B cell (primary cell): ENCODE results near the gene ZBTB48. TPM values are rescaled to one million over a fixed set of nuclear protein-coding genes. Genes with fewer than 3 reads are reported as not detected.

Source experiments
- ATAC-seq: fragments of 200-7000 bp; cut with Tn5 transposase; one replicate; pipeline ENCODE4 v1.10.0; 2021; ENCODE audit warnings: low read depth, mild to moderate bottlenecking, moderate number of reproducible peaks, moderate library complexity
- CTCF ChIA-PET: fragments of 350-600 bp; sonication (Branson Sonifier 250); formaldehyde crosslinking; loops from one replicate; lab custom pipeline; 2021; ENCODE audit warnings: antibody characterized with exemption, inconsistent platforms; lab: Charles Lee
- POLR2A ChIA-PET: fragments of 350-600 bp; sonication (Branson Sonifier 250); formaldehyde crosslinking; loops from one replicate; lab custom pipeline; 2021; ENCODE audit warnings: antibody characterized with exemption; lab: Charles Lee
- DNase-seq: peaks from one replicate; pipeline ENCODE4 v3.0.0; 2013
- H2AFZ ChIP-seq: 2 replicates; pipeline ENCODE4 v1.6.1; 2012; ENCODE audit warnings: mild to moderate bottlenecking, low read depth, low read length; ENCODE audit not compliant: insufficient read depth, poor library complexity, severe bottlenecking
- H3K27ac ChIP-seq, 2 donors: 1 replicate in 1 of 2; 2 replicates in 1 of 2; pipeline ENCODE4 v1.5.1; 2012 to 2013; ENCODE audit warnings: low read length in 2 of 2, mild to moderate bottlenecking in 2 of 2, moderate library complexity in 1 of 2
- H3K27me3 ChIP-seq, 4 experiments: fragments of 200-600 bp in 1 of 4; sonication (generic) in 1 of 4; replicated peaks in 1 of 4; 1 replicate in 2 of 4; 2 replicates in 2 of 4; pipeline versions ENCODE4 v1.6.1 to v1.7.0; 2013 to 2016; ENCODE audit warnings: low read length in 3 of 4, mild to moderate bottlenecking in 2 of 4, mixed read lengths in 1 of 4, moderate library complexity in 1 of 4; ENCODE audit not compliant: insufficient read depth in 4 of 4, control insufficient read depth in 3 of 4; ENCODE audit errors: control extremely low read depth in 1 of 4
- H3K36me3 ChIP-seq, 2 experiments: replicated peaks in 1 of 2; 1 replicate in 1 of 2; 2 replicates in 1 of 2; pipeline versions ENCODE4 v1.6.1 to v1.7.1; 2013; ENCODE audit warnings: low read length in 1 of 2; ENCODE audit not compliant: insufficient read depth in 2 of 2, control insufficient read depth in 1 of 2; ENCODE audit errors: control extremely low read depth in 1 of 2, extremely low read depth in 1 of 2
- H3K4me1 ChIP-seq, 2 donors: fragments of 200-600 bp in 1 of 2; sonication (generic) in 1 of 2; 1 replicate in 1 of 2; 2 replicates in 1 of 2; pipeline versions ENCODE4 v1.5.1 to v1.6.1; 2013 to 2017; ENCODE audit warnings: low read length in 2 of 2; ENCODE audit not compliant: control insufficient read depth in 2 of 2, insufficient read depth in 2 of 2
- H3K4me2 ChIP-seq: replicated peaks from 2 replicates; pipeline ENCODE3; 2012; ENCODE audit warnings: mild to moderate bottlenecking, low read depth, low read length; ENCODE audit not compliant: poor library complexity, severe bottlenecking
- H3K4me3 ChIP-seq, 5 experiments: fragments of 200-600 bp in 1 of 5; sonication (generic) in 1 of 5; 1 replicate in 3 of 5; 2 replicates in 2 of 5; pipeline versions ENCODE4 v1.5.1 to v1.7.0; 2011 to 2016; ENCODE audit warnings: low read length in 4 of 5, mild to moderate bottlenecking in 4 of 5, low read depth in 2 of 5, control low read depth in 1 of 5, moderate library complexity in 1 of 5; ENCODE audit not compliant: insufficient read depth in 1 of 5; ENCODE audit errors: control extremely low read depth in 1 of 5, extremely low read depth in 1 of 5
- H3K79me2 ChIP-seq: fragments of 200-600 bp; sonication (generic); one replicate; pipeline ENCODE4 v1.6.0; 2016; ENCODE audit warnings: low read length; ENCODE audit not compliant: control insufficient read depth, insufficient read depth
- H3K9ac ChIP-seq: fragments of 200-600 bp; sonication (generic); 2 replicates; pipeline ENCODE4 v1.6.1; 2017; ENCODE audit warnings: mild to moderate bottlenecking, low read length, moderate library complexity
- H3K9me3 ChIP-seq, 3 donors: one replicate each; pipeline versions ENCODE4 v1.6.1 to v1.7.1; 2013; ENCODE audit warnings: low read length in 2 of 3; ENCODE audit not compliant: control insufficient read depth in 2 of 3, insufficient read depth in 1 of 3; ENCODE audit errors: control extremely low read depth in 1 of 3
- H4K20me1 ChIP-seq: 2 replicates; pipeline ENCODE4 v1.6.0; 2012; ENCODE audit warnings: mild to moderate bottlenecking, low read length; ENCODE audit not compliant: insufficient read depth, control insufficient read depth, poor library complexity, severe bottlenecking
- H3K27ac Mint-ChIP-seq: one replicate; pipeline ENCODE4 v1.8.0; 2021; ENCODE audit warnings: mixed read lengths
- H3K27me3 Mint-ChIP-seq: one replicate; pipeline ENCODE4 v1.8.0; 2021; ENCODE audit warnings: mixed read lengths
- H3K4me1 Mint-ChIP-seq: one replicate; pipeline ENCODE4 v1.8.0; 2021; ENCODE audit warnings: mixed read lengths
- H3K4me3 Mint-ChIP-seq: one replicate; pipeline ENCODE4 v1.8.0; 2021; ENCODE audit warnings: mixed read lengths
- H3K9me3 Mint-ChIP-seq: one replicate; pipeline ENCODE4 v1.8.0; 2022; ENCODE audit warnings: mixed read lengths; ENCODE audit not compliant: insufficient read depth
- CTCF ChIP-seq: fragments of 200-600 bp; IDR thresholded peaks from one replicate; pipeline ENCODE4 v1.8.0; 2022; ENCODE audit warnings: antibody characterized with exemption, mild to moderate bottlenecking
- EZH2 ChIP-seq: IDR thresholded peaks from 2 replicates; pipeline ENCODE4 v1.6.1; 2012; ENCODE audit warnings: borderline replicate concordance, low read depth, mild to moderate bottlenecking, moderate library complexity, low read length; ENCODE audit not compliant: insufficient read depth, poor library complexity, severe bottlenecking
- WGBS: methylation state at CpG from one replicate; pipeline ENCODE4 v1.1.5; 2013; ENCODE audit warnings: missing lambda C conversion rate; ENCODE audit not compliant: insufficient coverage; 5-methylcytosine and 5-hydroxymethylcytosine counted together
- intact Hi-C: fragments of 100-400 bp; cut with micrococcal nuclease; formaldehyde crosslinking; loops from one replicate; pipeline ENCODE4 v1.10.0; 2022
- polyA plus RNA-seq: library from polyadenylated mRNA; depleted of rRNA; stranded (reverse); fragments of >200 nt; gene quantifications from 2 replicates; pipeline ENCODE4 v1.2.3, GENCODE V29; 2012
- total RNA-seq, 2 donors: library from RNA; stranded (reverse); fragments of 120-200 nt in 1 of 2; gene quantifications; 1 replicate in 1 of 2; 2 replicates in 1 of 2; pipeline versions ENCODE4 v1.2.3 to v1.2.4, GENCODE V29; 2013 to 2022

The ZBTB48 gene
- total and polyA plus RNA-seq, 2 donors (not counting 1 experiment from before 2014, with no cell fraction given): 65.6 to 100 TPM

- Mint-ChIP-seq H3K27ac (no peak overlapping the region), H3K9me3 (no peaks in the 10 kb centered on the region), H3K4me1 (peaks cover 26% of the 10 kb centered on the region), H3K4me3 (no peak overlapping the region), H3K27me3 (no peaks in the 10 kb centered on the region)
- no peak overlapping the region for H3K4me3 ChIP-seq
- H3K4me1 ChIP-seq: peaks cover 0 to 19% of the 10 kb centered on the region in 2 donors
- no peak for TF ChIP-seq CTCF
- TF ChIP-seq EZH2: no peak
- no peaks in the 10 kb centered on the region for H3K9me3 ChIP-seq
- peaks cover 7 to 47% of the 10 kb centered on the region in 2 experiments for H3K36me3 ChIP-seq
- no peaks in the 10 kb centered on the region for H4K20me1 ChIP-seq
- ChIA-PET CTCF (interaction anchor here (0.7 kb wide), 1 partner anchor 93 kb away, joined by 3 read pairs; no protein-coding TSS in a partner anchor), POLR2A (no interaction called here)
- H2AFZ ChIP-seq: no peak overlapping the region
- H3K79me2 ChIP-seq: no peaks in the 10 kb centered on the region
- DNase-seq (no peak), ATAC-seq (no peak)
- H3K4me2 ChIP-seq: no peak overlapping the region
- no peak overlapping the region for H3K27ac ChIP-seq
- intact Hi-C loops: no loop called here
- H3K9ac ChIP-seq: no peak overlapping the region
- H3K27me3 ChIP-seq: no peaks in the 10 kb centered on the region
- no CpG with 5 or more reads among the region's 3 CpGs for WGBS
Observed at GRCh38 chr1:6544831-6545230, 35.0 kb upstream of the ZBTB48 start.

GRCh38 chr1:6545276-6546112 lies 34.3 kb upstream of the ZBTB48 start:
- Histone ChIP-seq H3K9ac (no peak overlapping the region), H3K27me3 (no peaks in the 10 kb centered on the region), H3K4me1 (peaks cover 0 to 19% of the 10 kb centered on the region in 2 donors), H3K79me2 (no peaks in the 10 kb centered on the region), H3K4me2 (no peak overlapping the region), H3K4me3 (no peak overlapping the region), H2AFZ (no peak overlapping the region), H3K36me3 (peaks cover 7 to 51% of the 10 kb centered on the region in 2 experiments), H3K9me3 (no peaks in the 10 kb centered on the region), H4K20me1 (peaks cover 5% of the 10 kb centered on the region), H3K27ac (no peak overlapping the region)
- TF ChIP-seq CTCF (no peak), EZH2 (no peak)
- Mint-ChIP-seq H3K9me3 (no peaks in the 10 kb centered on the region), H3K27me3 (no peaks in the 10 kb centered on the region), H3K4me1 (peaks cover 28% of the 10 kb centered on the region), H3K4me3 (peak overlapping the region; percentile 29), H3K27ac (peak overlapping the region; percentile 47)
- ChIA-PET POLR2A (no interaction called here), CTCF (no interaction called here)
- ATAC-seq (no peak), DNase-seq (no peak)
- WGBS: 83% methylated on average over 2 of the region's 10 CpGs
- intact Hi-C loops: no loop called here
